ENCODE results near the gene CDHR1.
"Not testable (repeated sequence)": the region's sequence is repeated elsewhere in the genome, so short reads cannot be mapped to it uniquely, and the experiment has no call there.

Gene CDHR1

DNA sequence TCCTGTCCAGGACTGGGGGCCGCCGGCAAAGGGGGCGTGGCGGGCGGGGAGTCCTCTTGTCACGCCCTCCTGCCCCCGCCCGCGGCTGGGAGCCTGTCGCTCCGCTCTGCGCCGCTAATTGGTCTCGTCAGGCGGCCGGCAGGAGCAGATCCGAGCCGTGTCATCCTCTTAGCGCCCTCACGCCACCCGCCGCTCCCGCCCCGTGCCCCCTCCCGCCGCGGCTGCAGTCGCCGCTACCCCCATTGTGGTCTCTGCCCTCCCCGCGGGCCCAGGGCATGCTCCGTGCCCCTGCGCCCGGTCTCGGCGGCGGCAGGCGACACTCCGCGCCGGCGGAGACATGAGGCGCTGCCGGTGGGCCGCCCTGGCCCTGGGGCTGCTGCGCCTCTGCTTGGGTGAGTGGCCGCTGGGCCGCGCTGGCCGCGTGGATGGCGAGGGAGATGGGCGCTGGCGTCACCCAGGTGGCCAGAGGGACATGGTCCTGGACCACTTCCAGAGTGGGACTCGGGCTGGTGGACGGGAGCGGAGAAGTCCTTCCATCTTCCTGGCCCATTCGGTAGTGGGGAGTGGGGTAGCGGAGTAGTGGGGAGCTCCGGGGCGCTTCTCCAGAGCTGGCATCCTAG lies at the start of gene CDHR1:
TSS of gene CDHR1 (plus strand) at position 114 of the 620 bp plus-strand sequence. CDS start at position 338, 224 bp downstream.
- DNase-seq (ENCODE audit: low read depth in 1 of 2, low spot score in 1 of 2) = no peak

DNA sequence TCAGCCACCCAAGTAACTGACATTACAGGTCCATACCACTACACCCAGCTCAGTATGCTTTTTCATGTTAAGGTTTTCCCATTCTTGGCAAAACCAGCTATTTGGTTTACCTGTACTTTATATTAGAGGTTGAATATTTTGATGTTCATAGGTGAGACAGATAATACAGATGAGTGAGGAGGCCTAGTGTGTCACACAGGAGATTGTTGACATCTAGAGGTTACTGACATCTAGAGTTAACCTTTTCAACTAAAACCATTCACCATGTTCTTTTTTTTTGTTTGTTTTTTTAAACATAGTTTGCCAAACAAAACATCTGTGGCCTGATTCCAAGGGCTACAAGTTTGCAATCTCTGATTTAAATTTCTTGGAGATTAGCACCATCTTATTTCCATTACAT lies 47.0 kb upstream of the CDHR1 start:
- DNase-seq (ENCODE audit: low read depth in 1 of 2, low spot score in 1 of 2) = no peak

DNA sequence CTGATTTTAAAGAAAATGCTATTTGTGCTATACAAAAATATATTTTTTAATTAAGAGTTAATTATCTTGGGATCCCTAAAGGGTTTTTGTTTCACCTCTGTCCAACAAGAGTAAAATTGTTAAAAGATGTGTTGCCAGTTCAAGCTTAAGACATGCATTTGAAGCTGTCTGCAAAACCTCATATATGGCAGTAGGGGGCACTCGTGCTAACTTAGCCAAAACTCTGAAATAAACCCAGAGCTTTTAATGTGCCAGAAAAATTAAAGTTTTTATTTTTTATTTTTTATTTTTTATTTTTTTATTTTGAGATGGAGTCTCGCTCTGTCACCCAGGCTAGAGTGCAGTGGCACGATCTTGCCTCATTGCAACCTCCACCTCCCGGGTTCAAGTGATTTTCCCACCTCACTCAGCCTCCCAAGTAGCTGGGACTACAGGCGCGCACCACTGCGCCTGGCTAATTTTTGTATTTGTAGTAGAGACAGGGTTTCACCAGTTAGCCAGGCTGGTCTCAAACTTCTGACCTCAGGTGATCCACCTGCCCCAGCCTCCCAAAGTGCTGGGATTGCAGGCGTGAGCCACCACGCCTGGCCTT lies 46.2 kb upstream of the CDHR1 start:
- DNase-seq (ENCODE audit: low read depth in 1 of 2, low spot score in 1 of 2) = peak in 1 of 2 donors; percentile 6

DNA sequence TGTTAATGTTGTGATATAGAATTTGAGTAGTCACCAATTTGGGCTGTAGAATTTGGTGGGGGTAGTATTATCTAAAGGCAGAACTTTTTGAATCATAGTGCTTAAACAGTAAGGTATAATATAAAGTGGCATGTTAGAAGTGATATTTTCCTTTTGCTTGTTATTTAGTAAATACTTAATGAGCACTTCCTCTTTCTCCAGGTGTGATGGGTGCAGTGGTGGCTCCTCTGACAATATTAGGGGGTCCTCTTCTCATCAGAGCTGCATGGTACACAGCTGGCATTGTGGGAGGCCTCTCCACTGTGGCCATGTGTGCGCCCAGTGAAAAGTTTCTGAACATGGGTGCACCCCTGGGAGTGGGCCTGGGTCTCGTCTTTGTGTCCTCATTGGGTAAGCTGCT lies 44.5 kb upstream of the CDHR1 start:
- DNase-seq (ENCODE audit: low read depth in 1 of 2, low spot score in 1 of 2) = no peak

DNA sequence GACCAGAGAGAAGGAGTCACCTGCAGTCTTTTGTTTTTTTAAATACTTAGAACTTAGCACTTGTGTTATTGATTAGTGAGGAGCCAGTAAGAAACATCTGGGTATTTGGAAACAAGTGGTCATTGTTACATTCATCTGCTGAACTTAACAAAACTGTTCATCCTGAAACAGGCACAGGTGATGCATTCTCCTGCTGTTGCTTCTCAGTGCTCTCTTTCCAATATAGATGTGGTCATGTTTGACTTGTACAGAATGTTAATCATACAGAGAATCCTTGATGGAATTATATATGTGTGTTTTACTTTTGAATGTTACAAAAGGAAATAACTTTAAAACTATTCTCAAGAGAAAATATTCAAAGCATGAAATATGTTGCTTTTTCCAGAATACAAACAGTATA lies 41.6 kb upstream of the CDHR1 start:
- DNase-seq (ENCODE audit: low read depth in 1 of 2, low spot score in 1 of 2) = no peak

DNA sequence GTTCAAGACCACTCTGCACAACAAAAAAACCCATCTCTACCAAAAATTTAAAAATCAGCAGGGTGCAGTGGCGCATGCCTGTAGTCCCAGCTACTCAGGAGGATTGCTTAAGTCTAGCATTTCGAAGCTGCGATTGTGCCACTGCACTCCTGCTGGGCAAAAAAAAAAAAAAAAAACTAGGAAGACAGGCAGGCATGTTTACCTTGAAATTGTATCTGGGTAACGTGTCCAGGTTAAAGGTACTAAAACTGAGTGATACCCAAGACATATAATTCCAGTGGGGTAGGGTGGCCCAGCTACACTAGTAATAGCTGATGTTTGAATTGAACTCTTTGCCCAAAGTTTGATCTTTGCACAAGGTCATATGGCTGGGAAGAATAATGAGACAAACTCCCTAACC lies 38.8 kb upstream of the CDHR1 start:
- no peak for DNase-seq (ENCODE audit: low read depth in 1 of 2, low spot score in 1 of 2)

DNA sequence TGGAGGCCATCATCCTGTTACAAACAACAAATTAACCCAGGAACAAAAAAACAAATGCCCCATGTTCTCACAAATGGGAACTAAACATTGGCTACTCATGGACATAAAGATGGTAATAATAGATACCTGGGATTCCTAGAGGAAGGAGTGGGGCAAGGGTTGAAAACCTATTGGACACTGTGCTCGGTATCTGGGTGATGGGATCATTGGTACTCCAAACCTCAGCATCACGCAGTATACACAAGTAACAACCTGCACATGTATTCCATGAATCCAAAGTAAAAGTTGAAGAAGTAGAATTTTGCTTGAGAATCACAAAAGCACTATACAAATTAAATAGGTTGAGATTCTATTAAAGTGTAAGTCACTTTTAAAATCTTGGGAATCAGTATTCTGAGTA lies 38.3 kb upstream of the CDHR1 start:
- no peak for DNase-seq (ENCODE audit: low read depth in 1 of 2, low spot score in 1 of 2)

DNA sequence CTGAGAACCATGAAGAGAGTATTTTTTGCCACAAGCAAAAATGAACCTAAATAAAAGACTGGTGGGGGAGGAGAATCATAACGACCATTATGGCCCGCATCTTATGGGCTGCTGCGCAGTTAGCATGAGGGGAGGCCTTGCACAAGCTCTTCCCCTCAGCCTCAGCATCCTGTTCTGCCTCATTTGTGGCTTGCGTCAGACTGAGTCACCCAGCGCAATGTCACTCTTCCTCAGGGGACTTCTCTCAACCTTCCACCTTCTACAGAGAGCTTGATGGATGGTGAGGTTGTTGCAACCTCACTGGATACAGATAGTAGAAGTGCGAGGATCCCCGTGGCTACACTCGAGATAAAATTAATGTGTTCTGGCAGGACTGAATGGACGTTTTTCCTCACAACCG lies 37.6 kb upstream of the CDHR1 start:
- peak in 1 of 2 donors; percentile 12 for DNase-seq (ENCODE audit: low read depth in 1 of 2, low spot score in 1 of 2)

DNA sequence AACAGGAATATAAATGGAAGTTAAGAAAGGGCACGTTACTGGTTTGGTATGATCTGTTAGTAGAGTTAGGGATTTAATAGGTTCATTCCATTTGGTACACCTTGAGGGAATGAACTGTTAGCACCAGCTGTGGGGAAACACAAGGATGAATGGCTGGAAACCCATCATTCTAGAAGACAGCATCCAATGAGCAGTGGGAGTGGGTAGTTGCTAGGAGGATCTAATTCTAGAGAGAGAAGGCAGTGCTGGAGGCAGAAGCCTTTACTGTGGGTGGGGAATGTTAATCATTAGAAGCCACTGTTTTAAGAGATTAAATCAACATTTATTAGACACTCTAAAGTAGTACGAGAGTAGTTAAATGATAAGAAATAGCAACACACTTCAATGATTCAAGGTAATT lies 36.3 kb upstream of the CDHR1 start:
- DNase-seq (ENCODE audit: low read depth in 1 of 2, low spot score in 1 of 2) = no peak

DNA sequence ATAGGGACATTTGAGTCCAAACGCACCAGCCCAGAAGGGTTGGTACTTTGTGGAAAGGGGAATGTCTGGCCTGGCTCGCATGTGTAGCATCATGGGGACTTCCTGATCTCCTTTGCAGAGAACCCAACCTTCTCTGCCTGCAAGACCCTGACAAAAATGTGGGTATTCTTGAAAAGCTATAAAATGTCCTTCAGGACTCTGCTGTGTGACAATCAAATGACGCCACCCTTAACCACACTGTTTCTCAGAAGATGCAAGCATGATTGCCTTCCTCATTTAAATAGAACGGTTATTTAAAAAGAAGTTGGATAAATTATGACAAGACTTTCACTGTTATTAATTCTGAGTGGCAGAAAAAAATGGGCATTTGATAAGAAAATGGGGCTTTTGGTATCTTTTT lies 35.8 kb upstream of the CDHR1 start:
- DNase-seq (ENCODE audit: low read depth in 1 of 2, low spot score in 1 of 2) = no peak

DNA sequence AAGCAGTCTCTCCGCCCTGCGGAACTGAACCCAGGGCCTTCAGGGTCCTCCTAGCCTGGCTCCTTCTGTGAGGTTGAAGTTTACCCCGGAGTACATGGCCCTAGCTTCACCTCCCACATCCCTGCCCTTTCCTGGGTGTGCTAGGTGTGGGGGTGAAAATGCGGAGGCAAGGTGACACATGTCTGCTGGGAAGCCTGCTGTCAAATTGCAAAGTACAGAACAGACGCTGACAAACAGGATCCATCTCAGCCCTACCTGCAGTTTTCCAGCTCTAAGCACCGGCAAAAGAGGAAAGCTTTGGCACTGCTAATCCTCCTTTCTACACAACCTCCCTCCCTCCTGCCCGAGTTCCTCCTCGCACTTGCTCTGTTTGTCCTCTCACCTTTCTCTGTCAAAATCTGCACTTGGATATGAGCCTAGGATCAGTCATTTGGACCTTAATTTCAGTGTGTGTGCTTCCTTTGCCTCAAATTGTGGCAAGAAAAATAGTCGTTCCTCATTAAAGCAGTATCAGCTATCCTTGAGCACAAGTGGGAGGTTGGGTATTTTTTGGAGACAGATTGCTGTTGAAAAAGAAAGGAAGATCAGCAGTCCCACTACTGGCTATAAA lies 35.2 kb upstream of the CDHR1 start:
- DNase-seq (ENCODE audit: low read depth in 1 of 2, low spot score in 1 of 2) = no peak

DNA sequence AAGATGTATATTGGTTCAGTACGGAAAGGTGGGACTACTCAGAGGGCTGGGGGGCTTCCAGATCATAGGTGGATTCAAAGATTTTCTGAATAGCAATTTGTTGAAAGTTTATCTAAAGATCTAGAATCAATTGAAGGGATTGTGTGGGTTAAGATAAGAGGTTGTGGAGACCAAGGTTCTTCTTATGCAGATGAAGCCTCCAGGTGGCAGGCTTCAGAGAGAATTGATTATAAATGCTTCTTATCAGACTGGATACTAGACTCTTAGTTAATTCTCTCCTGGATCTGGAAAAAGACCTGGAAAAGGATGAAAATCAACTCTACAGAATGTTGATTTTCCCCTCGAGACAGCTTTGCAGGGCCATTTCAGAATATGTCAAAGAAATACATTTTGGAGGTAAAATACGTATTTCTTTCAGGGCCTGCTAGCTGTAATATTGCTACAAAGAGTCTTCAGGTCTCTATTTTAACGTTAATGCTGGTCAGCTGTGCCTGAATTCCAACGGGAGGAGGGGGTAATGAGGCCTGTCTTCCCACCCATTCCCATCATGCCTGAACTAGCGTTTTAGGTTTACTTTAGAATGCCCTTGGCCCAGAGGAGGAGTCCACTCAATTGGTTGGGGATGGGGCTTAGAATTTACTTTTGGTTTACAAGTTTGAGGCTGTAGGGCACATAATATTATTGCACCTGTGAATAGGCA lies 33.5 kb upstream of the CDHR1 start:
- no peak for DNase-seq (ENCODE audit: low read depth in 1 of 2, low spot score in 1 of 2)

DNA sequence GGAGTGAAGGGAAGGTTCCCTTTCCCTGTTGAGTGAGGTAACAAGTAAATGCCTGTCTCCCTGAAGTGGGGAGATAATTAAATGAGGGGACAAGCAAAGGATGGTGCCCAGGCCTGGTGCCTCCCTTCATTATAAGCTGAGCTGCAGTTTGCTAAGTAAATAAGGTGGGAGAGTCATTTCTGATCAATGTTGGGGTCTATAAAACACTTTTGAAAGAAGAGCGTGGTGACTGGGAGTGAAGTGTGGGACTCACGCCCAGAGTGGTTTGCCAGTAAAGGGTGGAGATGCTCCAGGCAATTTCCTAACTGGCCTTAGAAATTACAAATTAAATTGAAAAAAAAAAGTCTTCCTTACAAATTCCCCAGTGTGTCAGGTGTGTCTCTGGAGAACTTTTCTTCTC lies 30.3 kb upstream of the CDHR1 start:
- no peak for DNase-seq (ENCODE audit: low read depth in 1 of 2, low spot score in 1 of 2)

DNA sequence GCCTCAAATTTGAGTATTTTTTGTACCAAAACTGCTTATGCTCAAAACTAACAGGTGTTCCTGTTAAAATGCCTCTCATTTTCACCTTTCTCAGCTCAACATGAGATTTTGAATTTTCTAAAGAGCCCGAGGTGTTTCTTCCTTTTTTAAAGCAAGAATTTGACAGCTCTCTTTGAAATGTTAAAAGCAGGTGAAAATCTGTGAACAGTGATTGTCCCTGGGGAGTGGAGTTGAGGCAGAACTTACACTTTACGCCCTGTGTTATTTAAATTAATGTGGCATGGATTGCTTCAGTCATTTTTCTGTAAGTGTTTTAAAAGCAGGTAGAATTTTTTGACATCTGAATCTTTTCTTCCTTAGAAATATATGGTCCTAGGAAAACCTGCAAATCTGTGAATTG lies 29.9 kb upstream of the CDHR1 start:
- no peak for DNase-seq (ENCODE audit: low read depth in 1 of 2, low spot score in 1 of 2)

DNA sequence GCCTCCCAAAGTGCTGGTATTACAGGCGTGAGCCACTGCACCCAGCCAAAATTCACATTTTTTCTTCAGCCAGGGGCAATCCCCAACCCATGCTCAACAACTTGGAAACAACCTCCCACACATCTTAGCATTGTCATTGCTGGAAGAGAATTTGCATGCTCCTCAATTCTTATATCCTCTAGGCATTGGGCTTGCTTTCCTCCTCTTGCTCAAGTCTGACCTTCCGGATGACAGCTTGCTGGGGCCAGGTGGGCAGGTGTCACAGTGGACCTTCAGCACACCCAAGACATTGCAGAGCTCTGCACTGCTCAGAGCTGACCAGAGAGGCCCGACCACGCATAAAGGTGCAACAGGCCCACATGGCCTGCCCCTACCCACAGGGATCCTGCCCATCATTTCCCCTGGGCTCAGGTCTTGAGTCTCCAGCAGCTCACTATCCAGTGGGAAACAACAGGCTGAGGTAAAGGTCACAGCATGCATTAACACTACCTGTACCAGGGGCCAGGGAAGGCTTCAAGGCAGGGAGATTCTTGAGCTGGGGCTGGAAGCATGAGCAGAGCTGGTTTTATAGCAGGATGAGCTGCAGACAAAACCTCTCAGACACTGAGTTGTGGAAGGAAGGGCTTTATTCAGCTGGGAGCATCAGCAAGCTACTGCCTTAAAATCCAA lies 27.6 kb upstream of the CDHR1 start:
- no peak for DNase-seq (ENCODE audit: low read depth in 1 of 2, low spot score in 1 of 2)

DNA sequence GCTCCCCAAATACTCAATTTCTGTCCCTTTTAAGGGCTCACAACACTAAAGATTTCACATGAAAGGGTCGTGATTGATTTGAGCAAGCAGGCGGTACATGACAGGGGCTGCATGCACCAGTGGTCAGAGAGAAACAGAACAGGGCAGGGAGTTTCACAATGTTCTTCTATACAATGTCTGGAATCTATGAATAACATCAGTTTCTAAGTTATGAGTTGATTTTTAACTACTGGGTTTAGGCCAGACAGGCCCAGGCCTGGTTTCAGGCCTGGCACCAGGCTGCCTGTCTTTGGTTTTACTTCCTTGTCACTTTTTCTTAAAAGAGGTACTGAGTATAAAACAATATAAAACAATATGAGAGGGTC lies 27.1 kb upstream of the CDHR1 start:
- not testable (repeated sequence) for DNase-seq (ENCODE audit: low read depth in 1 of 2, low spot score in 1 of 2)

DNA sequence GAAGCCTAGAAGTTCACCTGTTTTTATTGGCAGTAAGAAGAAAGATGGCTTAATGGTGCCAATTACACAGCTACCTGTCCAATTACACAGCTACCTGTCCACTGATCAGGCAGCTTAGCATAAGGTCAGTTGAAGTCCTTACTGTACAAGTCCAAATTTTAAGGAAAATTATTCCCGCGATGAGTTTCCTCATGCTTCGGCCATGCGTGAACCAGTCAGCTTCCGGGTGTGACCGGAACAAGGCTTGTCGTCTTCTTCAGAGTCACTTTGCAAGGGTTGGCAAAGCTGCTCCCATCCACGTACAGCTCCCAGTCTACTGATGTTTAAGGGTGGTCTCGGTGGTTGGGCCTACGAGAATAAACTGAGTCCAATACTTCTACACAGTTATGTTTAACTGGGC lies 26.0 kb upstream of the CDHR1 start:
- DNase-seq (ENCODE audit: low read depth in 1 of 2, low spot score in 1 of 2) = not testable (repeated sequence)

DNA sequence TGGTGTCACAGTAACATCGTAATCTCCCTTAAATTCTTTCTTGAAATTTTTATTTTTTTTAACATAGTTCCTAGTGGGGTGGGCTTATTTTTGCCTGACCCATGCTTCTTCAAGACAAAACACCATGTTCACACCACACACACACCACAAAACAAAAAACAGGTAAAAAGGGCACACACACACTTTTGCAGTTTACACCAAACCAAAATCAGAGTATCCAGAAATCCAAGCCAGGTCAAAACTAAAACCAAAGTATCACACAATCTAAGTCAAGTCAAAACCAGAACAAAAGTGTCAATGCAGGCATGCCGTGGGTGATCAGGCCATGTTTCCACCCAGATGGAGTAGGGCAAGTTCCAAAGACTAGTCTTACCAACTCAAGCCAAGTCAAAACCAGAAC lies 23.1 kb upstream of the CDHR1 start:
- not testable (repeated sequence) for DNase-seq (ENCODE audit: low read depth in 1 of 2, low spot score in 1 of 2)

DNA sequence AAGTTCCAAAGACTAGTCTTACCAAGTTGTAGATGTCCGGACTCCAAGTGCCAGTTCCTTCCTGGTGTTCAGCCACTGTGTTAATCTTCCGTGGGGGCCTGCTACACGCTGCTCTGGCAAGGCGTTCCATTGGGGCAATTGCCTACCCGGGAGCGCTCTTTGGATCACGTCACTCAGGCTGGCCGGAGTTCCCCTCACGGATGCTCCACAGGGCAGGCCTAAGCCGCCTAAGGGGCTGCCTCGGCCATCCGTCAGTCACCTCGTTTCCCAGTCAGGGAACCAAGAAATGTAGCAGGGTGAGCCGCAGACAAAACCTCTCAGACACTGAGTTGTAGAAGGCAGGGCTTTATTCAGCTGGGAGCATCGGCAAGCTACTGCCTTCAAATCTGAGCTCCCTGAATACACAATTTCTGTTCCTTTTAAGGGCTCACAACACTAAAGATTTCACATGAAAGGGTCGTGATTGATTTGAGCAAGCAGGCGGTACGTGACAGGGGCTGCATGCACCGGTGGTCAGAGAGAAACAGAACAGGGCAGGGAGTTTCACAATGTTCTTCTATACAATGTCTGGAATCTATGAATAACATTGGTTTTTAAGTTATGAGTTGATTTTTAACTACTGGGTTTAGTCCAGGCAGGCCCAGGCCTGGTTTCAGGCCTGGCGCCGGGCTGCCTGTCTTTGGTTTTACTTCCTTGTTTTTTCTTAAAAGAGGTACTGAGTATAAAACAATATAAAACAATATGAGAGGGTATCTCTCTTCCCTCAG lies 22.5 kb upstream of the CDHR1 start:
- DNase-seq (ENCODE audit: low read depth in 1 of 2, low spot score in 1 of 2) = not testable (repeated sequence)

DNA sequence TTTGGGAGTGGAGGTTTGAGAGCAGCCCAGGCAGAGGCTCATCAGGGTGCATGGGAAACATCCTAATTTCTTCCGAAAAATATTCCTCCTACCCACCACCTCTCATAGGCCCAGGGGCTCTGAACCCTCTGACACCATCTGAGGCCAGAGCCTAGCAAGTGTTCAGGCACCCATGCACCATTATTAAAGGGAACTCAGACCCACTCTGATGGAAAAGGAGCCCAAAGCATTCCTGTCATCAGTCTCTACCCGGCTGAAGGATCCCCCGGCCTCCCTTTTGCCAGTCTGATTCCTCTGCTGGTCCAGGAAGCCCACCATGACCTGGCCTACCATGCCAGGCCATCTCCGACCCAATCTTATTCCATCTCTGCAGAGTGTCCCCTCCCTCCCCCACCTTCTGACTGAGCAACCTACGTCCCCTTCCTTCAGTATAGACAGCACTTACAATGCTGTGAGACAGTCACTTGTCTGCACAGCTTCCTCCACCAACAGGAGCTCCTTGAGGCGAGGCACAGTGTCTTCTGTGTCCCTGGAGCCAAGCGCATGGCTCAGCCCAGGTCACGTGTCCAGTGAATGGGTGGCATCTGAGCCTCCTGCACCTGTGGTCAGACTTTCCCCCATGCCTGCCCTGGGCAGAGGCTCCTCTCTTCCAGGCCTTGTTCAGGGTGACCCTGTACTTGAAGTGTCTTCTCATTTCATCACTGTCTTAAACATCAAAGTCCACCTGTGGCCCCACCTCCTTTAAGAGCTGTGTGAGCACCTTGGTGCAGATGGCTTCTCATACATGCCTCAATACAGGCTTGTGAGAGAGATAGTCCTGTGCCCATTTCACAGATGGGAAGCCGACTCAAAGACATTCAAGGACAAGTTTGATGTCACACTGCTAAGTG lies 21.6 kb upstream of the CDHR1 start:
- DNase-seq (ENCODE audit: low read depth in 1 of 2, low spot score in 1 of 2) = no peak

Data from activated CD4-positive, alpha-beta T cell treated with anti-CD3 and anti-CD28 coated beads, Interleukin-2, amount 50 U/mL, for 24 hours (primary cell).